Stomach (tissue), 9 donors: ENCODE data around the gene CBLB. TPM values are rescaled to one million over a fixed set of nuclear protein-coding genes. Genes with fewer than 3 reads are reported as not detected.
"Not testable (repeated sequence)": the region's sequence is repeated elsewhere in the genome, so short reads cannot be mapped to it uniquely, and the experiment has no call there.

ENCODE experiments used
- DNase-seq, 2 donors: peaks; one replicate each; pipeline versions ENCODE4 v3.0.0 to v3.0.0-alpha.2; 2013 to 2019
- H3K27ac ChIP-seq, 5 donors: fragments of 200-600 bp in 4 of 5; sonication (generic) in 4 of 5; one replicate each; pipeline ENCODE4 v1.5.1; 2013 to 2019; ENCODE audit warnings: mild to moderate bottlenecking in 1 of 5, moderate library complexity in 1 of 5
- H3K27me3 ChIP-seq, 3 donors: fragments of 200-600 bp; sonication (generic); one replicate each; pipeline ENCODE4 v1.5.1; 2017 to 2019; ENCODE audit warnings: mixed run types in 1 of 3
- H3K36me3 ChIP-seq, 4 donors: fragments of 200-600 bp; sonication (generic); 1 replicate in 3 of 4; 2 replicates in 1 of 4; pipeline ENCODE4 v1.5.1; 2016 to 2019
- H3K4me1 ChIP-seq, 4 donors: fragments of 200-600 bp; sonication (generic); one replicate each; pipeline ENCODE4 v1.5.1; 2016 to 2019
- H3K4me3 ChIP-seq, 4 donors: fragments of 200-600 bp; sonication (generic) in 3 of 4; one replicate each; pipeline ENCODE4 v1.5.1; 2016 to 2019; ENCODE audit warnings: mild to moderate bottlenecking in 1 of 4
- H3K9me3 ChIP-seq, 4 donors: fragments of 200-600 bp; sonication (generic); one replicate each; pipeline ENCODE4 v1.5.1; 2016 to 2019
- CTCF ChIP-seq, 7 experiments: fragments of 450-650 bp in 4 of 7; fragments of 200-600 bp in 3 of 7; sonication (generic) in 3 of 7; IDR thresholded peaks; one replicate each; pipeline ENCODE4 v1.5.1; 2016 to 2019; ENCODE audit warnings: antibody characterized with exemption in 7 of 7, control low read depth in 2 of 7, mild to moderate bottlenecking in 1 of 7
- EP300 ChIP-seq: sonication (generic); formaldehyde crosslinking; IDR thresholded peaks from one replicate; pipeline ENCODE4 v1.6.1; 2017; ENCODE audit warnings: antibody characterized with exemption
- POLR2A ChIP-seq, 4 donors: fragments of 450-650 bp; IDR thresholded peaks; one replicate each; pipeline ENCODE4 v1.6.1; 2016; ENCODE audit warnings: antibody characterized with exemption in 4 of 4, control low read depth in 2 of 4, mild to moderate bottlenecking in 1 of 4, moderate library complexity in 1 of 4
- POLR2AphosphoS5 ChIP-seq, 3 donors: sonication (generic); formaldehyde crosslinking; IDR thresholded peaks; one replicate each; pipeline ENCODE4 v1.6.1; 2016; ENCODE audit warnings: antibody characterized with exemption in 3 of 3
- WGBS, 5 donors: extraction: QIAGEN DNeasy Blood & Tissue Kit in 3 of 5; methylation state at CpG; one replicate each; pipeline versions ENCODE4 v1.1.5 to v1.1.7; 2013 to 2018; 5-methylcytosine and 5-hydroxymethylcytosine counted together
- intact Hi-C: fragments of 100-400 bp; cut with DNase I; formaldehyde crosslinking; loops from one replicate; pipeline ENCODE4 v1.15.1; 2023; ENCODE audit warnings: low total_unique reads
- polyA plus RNA-seq, 3 donors: library from polyadenylated mRNA; stranded (reverse); fragments of 200-250 nt; gene quantifications; one replicate each; pipeline ENCODE4 v1.2.3, GENCODE V29; 2013
- total RNA-seq, 5 donors: library from RNA; depleted of rRNA; stranded (reverse); fragments of >200 nt; gene quantifications; one replicate each; pipeline versions ENCODE4 v1.1.0 to v1.2.3, GENCODE V29; 2014 to 2016
- donor health status: healthy with polysubstance abuse.
- donor health status: Bipolar disorder and iron deficiency.
- donor health status: healthy.

CBLB gene
- total and polyA plus RNA-seq, 8 donors: 6.9 to 94.4 (median 46.0) TPM

GRCh38 chr3:105816833-105817232 lies 52.0 kb downstream of the CBLB start:
- no peak for DNase-seq
- TF ChIP-seq POLR2A (IDR thresholded peaks at IDR 0.05) (no peak), EP300 (no peak), POLR2AphosphoS5 (IDR thresholded peaks at IDR 0.05) (no peak), CTCF (IDR thresholded peaks at IDR 0.05) (no peak)
- H3K27ac ChIP-seq: no peak overlapping the region
- H3K36me3 ChIP-seq: peaks cover 0 to 3% (median 0%) of the 10 kb centered on the region in 4 donors
- H3K27me3 ChIP-seq: no peaks in the 10 kb centered on the region
- intact Hi-C loops: no loop called here
- no peak overlapping the region for H3K4me3 ChIP-seq
- H3K4me1 ChIP-seq: peaks cover 2 to 48% (median 27%) of the 10 kb centered on the region in 4 donors
- H3K9me3 ChIP-seq: no peaks in the 10 kb centered on the region
- 75 to 93% (median 83%) methylated on average over 2 of the region's 2 CpGs for WGBS, 5 donors

- peaks cover 0 to 48% (median 26%) of the 10 kb centered on the region in 4 donors for H3K4me1 ChIP-seq
- H3K36me3 ChIP-seq, DNase-seq, H3K27me3 ChIP-seq, H3K4me3 ChIP-seq, H3K27ac ChIP-seq, H3K9me3 ChIP-seq, intact Hi-C loops: not testable (repeated sequence)
- WGBS, 5 donors: 94 to 98% (median 98%) methylated on average over 3 of the region's 3 CpGs
These were observed 53.5 kb downstream of the CBLB start for GRCh38 chr3:105815331-105815730.

- Histone ChIP-seq H3K4me1 (peaks cover 7 to 61% (median 37%) of the 10 kb centered on the region in 4 donors), H3K9me3 (no peaks in the 10 kb centered on the region), H3K36me3 (no peaks in the 10 kb centered on the region), H3K27ac (no peak overlapping the region), H3K4me3 (no peak overlapping the region), H3K27me3 (no peaks in the 10 kb centered on the region)
- intact Hi-C loops: no loop called here
- DNase-seq: no peak
- TF ChIP-seq POLR2A (IDR thresholded peaks at IDR 0.05) (no peak), EP300 (no peak), CTCF (IDR thresholded peaks at IDR 0.05) (no peak), POLR2AphosphoS5 (IDR thresholded peaks at IDR 0.05) (no peak)
- WGBS, 5 donors: 36 to 68% (median 54%) methylated on average over 1 of the region's 1 CpG
These were observed 55.1 kb downstream of the CBLB start for GRCh38 chr3:105813710-105814109.

GRCh38 chr3:105812194-105812586 lies 56.6 kb downstream of the CBLB start:
- Histone ChIP-seq H3K27ac (no peak overlapping the region), H3K4me3 (no peak overlapping the region), H3K36me3 (no peaks in the 10 kb centered on the region), H3K27me3 (no peaks in the 10 kb centered on the region), H3K9me3 (no peaks in the 10 kb centered on the region), H3K4me1 (peaks cover 7 to 67% (median 34%) of the 10 kb centered on the region in 4 donors)
- TF ChIP-seq POLR2AphosphoS5 (IDR thresholded peaks at IDR 0.05) (no peak), EP300 (no peak)
- WGBS, 5 donors: 71 to 89% (median 85%) methylated on average over 1 of the region's 1 CpG
- no peak for DNase-seq
- intact Hi-C loops: no loop called here

GRCh38 chr3:105811518-105812193 lies 57.2 kb downstream of the CBLB start:
- DNase-seq: no peak
- Histone ChIP-seq H3K27ac (no peak overlapping the region), H3K9me3 (no peaks in the 10 kb centered on the region), H3K36me3 (no peaks in the 10 kb centered on the region), H3K4me1 (peaks cover 7 to 71% (median 34%) of the 10 kb centered on the region in 4 donors), H3K4me3 (no peak overlapping the region), H3K27me3 (no peaks in the 10 kb centered on the region)
- no peak for TF ChIP-seq POLR2A (IDR thresholded peaks at IDR 0.05)
- no peak for TF ChIP-seq CTCF (IDR thresholded peaks at IDR 0.05)
- no peak for TF ChIP-seq EP300
- no peak for TF ChIP-seq POLR2AphosphoS5 (IDR thresholded peaks at IDR 0.05)
- intact Hi-C loops: no loop called here
- WGBS, 5 donors: 76 to 82% (median 79%) methylated on average over 10 of the region's 10 CpGs
